HEK293 (cell line): ENCODE measurements around the gene IL17REL.
A peak's percentile ranks its signal among the peaks of the same experiment; 100 is the strongest.

Source experiments
- KLF7 ChIP-seq: fragments of 450-650 bp; formaldehyde crosslinking; IDR thresholded peaks from 2 replicates; pipeline ENCODE4 v1.5.1; 2016; ENCODE audit warnings: missing biosample characterization, missing genetic modification characterization, borderline replicate concordance
- KLF9 ChIP-seq: fragments of 450-650 bp; formaldehyde crosslinking; IDR thresholded peaks from 2 replicates; pipeline ENCODE4 v1.5.1; 2016; ENCODE audit warnings: missing biosample characterization, missing genetic modification characterization, low read depth
- PBX3 ChIP-seq: sonication (generic); formaldehyde crosslinking; IDR thresholded peaks from 2 replicates; pipeline ENCODE4 v1.8.1; 2022; ENCODE audit warnings: mild to moderate bottlenecking, moderate library complexity, missing genetic modification reagents
- SP2 ChIP-seq: fragments of 450-650 bp; formaldehyde crosslinking; IDR thresholded peaks from 2 replicates; pipeline ENCODE4 v1.5.1; 2016; ENCODE audit warnings: missing biosample characterization, missing genetic modification characterization
- WT1 ChIP-seq: fragments of 450-650 bp; formaldehyde crosslinking; IDR thresholded peaks from 2 replicates; pipeline ENCODE4 v1.5.1; 2016; ENCODE audit warnings: missing biosample characterization, missing genetic modification characterization
- ZBTB21 ChIP-seq: fragments of 450-650 bp; formaldehyde crosslinking; IDR thresholded peaks from 2 replicates; pipeline ENCODE4 v1.5.1; 2017; ENCODE audit warnings: missing biosample characterization, missing genetic modification characterization
- ZFHX2 ChIP-seq: fragments of 450-650 bp; formaldehyde crosslinking; conservative IDR thresholded peaks from 2 replicates; pipeline ENCODE4 v1.5.1; 2016; ENCODE audit warnings: missing biosample characterization, missing genetic modification characterization
- ZNF132 ChIP-seq: fragments of 450-650 bp; formaldehyde crosslinking; IDR thresholded peaks from 2 replicates; pipeline ENCODE4 v1.5.1; 2017; ENCODE audit warnings: missing biosample characterization, missing genetic modification characterization, borderline replicate concordance
- ZNF501 ChIP-seq: fragments of 450-650 bp; formaldehyde crosslinking; IDR thresholded peaks from 2 replicates; pipeline ENCODE4 v1.5.1; 2016; ENCODE audit warnings: missing biosample characterization, missing genetic modification characterization
- ZNF610 ChIP-seq: fragments of 450-650 bp; formaldehyde crosslinking; IDR thresholded peaks from 2 replicates; pipeline ENCODE4 v1.5.1; 2016; ENCODE audit warnings: missing biosample characterization, missing genetic modification characterization, borderline replicate concordance
- ZNF626 ChIP-seq: fragments of 450-650 bp; sonication (Bioruptor Pico); formaldehyde crosslinking; IDR thresholded peaks from 2 replicates; pipeline ENCODE4 v1.5.1; 2018; ENCODE audit warnings: missing biosample characterization, missing genetic modification characterization, inconsistent platforms
- ZNF629 ChIP-seq: fragments of 450-650 bp; formaldehyde crosslinking; IDR thresholded peaks from 2 replicates; pipeline ENCODE4 v1.5.1; 2017; ENCODE audit warnings: missing biosample characterization, missing genetic modification characterization
- ZNF670 ChIP-seq: fragments of 450-650 bp; formaldehyde crosslinking; IDR thresholded peaks from 2 replicates; pipeline ENCODE4 v1.5.1; 2016; ENCODE audit warnings: missing biosample characterization, missing genetic modification characterization, low read depth
- ZNF76 ChIP-seq: fragments of 450-650 bp; formaldehyde crosslinking; IDR thresholded peaks from 2 replicates; pipeline ENCODE4; 2016; ENCODE audit warnings: low read depth, missing biosample characterization, missing genetic modification characterization, borderline replicate concordance
- ZNF837 ChIP-seq: fragments of 450-650 bp; formaldehyde crosslinking; IDR thresholded peaks from 2 replicates; pipeline ENCODE4 v1.5.1; 2016; ENCODE audit warnings: missing biosample characterization, missing genetic modification characterization
- ZSCAN16 ChIP-seq: fragments of 450-650 bp; formaldehyde crosslinking; IDR thresholded peaks from 2 replicates; pipeline ENCODE4 v1.5.1; 2016; ENCODE audit warnings: missing biosample characterization, missing genetic modification characterization
- TF ChIP-seq, protein P1 (sequence below): fragments of 450-650 bp; formaldehyde crosslinking; IDR thresholded peaks from 2 replicates; pipeline ENCODE4 v1.5.1; 2017; ENCODE audit warnings: missing biosample characterization, missing genetic modification characterization
- TF ChIP-seq, protein P2 (sequence below): fragments of 450-650 bp; formaldehyde crosslinking; IDR thresholded peaks from 2 replicates; pipeline ENCODE4 v1.5.1; 2016; ENCODE audit warnings: missing biosample characterization, missing genetic modification characterization
- TF ChIP-seq, protein P3 (sequence below): fragments of 450-650 bp; formaldehyde crosslinking; IDR thresholded peaks from 2 replicates; pipeline ENCODE4 v1.5.1; 2016; ENCODE audit warnings: missing biosample characterization, missing genetic modification characterization
- TF ChIP-seq, protein P4 (sequence below): fragments of 450-650 bp; formaldehyde crosslinking; IDR thresholded peaks from 2 replicates; pipeline ENCODE4 v1.5.1; 2017; ENCODE audit warnings: missing biosample characterization, missing genetic modification characterization
- TF ChIP-seq, protein P5 (sequence below): fragments of 450-650 bp; formaldehyde crosslinking; IDR thresholded peaks from 2 replicates; pipeline ENCODE4 v1.5.1; 2016; ENCODE audit warnings: missing biosample characterization, missing genetic modification characterization
- TF ChIP-seq, protein P6 (sequence below): fragments of 450-650 bp; formaldehyde crosslinking; IDR thresholded peaks from 2 replicates; pipeline ENCODE4; 2016; ENCODE audit warnings: missing biosample characterization, missing genetic modification characterization

Gene IL17REL

GRCh38 chr22:49962012-49962750 lies 50.4 kb downstream of the IL17REL start (continued):
- TF ChIP-seq, protein P1, sequence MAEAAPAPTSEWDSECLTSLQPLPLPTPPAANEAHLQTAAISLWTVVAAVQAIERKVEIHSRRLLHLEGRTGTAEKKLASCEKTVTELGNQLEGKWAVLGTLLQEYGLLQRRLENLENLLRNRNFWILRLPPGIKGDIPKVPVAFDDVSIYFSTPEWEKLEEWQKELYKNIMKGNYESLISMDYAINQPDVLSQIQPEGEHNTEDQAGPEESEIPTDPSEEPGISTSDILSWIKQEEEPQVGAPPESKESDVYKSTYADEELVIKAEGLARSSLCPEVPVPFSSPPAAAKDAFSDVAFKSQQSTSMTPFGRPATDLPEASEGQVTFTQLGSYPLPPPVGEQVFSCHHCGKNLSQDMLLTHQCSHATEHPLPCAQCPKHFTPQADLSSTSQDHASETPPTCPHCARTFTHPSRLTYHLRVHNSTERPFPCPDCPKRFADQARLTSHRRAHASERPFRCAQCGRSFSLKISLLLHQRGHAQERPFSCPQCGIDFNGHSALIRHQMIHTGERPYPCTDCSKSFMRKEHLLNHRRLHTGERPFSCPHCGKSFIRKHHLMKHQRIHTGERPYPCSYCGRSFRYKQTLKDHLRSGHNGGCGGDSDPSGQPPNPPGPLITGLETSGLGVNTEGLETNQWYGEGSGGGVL (tag by site-specific recombination): peak; percentile 95
- peak; percentile 52; the same call in 1 of the 2 replicates for TF ChIP-seq ZNF610 (tag by site-specific recombination)
- TF ChIP-seq WT1 (tag by site-specific recombination): peak; percentile 61
- TF ChIP-seq KLF7: peak; percentile 41; the same call in 1 of the 2 replicates
- TF ChIP-seq ZNF132 (tag by site-specific recombination): no peak
- 0 out of 2 replicates have a peak, but pooled peaks have one; percentile 7 for TF ChIP-seq ZSCAN16 (tag by site-specific recombination)
- TF ChIP-seq ZNF629 (tag by site-specific recombination): peak; percentile 62
- peak; percentile 65; the same call in 1 of the 2 replicates for TF ChIP-seq KLF9
- TF ChIP-seq, protein P2, sequence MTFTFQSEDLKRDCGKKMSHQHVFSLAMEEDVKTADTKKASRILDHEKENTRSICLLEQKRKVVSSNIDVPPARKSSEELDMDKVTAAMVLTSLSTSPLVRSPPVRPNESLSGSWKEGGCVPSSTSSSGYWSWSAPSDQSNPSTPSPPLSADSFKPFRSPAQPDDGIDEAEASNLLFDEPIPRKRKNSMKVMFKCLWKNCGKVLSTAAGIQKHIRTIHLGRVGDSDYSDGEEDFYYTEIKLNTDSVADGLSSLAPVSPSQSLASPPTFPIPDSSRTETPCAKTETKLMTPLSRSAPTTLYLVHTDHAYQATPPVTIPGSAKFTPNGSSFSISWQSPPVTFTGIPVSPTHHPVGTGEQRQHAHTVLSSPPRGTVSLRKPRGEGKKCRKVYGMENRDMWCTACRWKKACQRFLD (tag by site-specific recombination): no peak
- TF ChIP-seq ZNF76 (tag by site-specific recombination): peak; percentile 26; the same call in 1 of the 2 replicates
- 0 out of 2 replicates have a peak, but pooled peaks have one; percentile 42 for TF ChIP-seq ZNF501 (tag by site-specific recombination)
- TF ChIP-seq, protein P3, sequence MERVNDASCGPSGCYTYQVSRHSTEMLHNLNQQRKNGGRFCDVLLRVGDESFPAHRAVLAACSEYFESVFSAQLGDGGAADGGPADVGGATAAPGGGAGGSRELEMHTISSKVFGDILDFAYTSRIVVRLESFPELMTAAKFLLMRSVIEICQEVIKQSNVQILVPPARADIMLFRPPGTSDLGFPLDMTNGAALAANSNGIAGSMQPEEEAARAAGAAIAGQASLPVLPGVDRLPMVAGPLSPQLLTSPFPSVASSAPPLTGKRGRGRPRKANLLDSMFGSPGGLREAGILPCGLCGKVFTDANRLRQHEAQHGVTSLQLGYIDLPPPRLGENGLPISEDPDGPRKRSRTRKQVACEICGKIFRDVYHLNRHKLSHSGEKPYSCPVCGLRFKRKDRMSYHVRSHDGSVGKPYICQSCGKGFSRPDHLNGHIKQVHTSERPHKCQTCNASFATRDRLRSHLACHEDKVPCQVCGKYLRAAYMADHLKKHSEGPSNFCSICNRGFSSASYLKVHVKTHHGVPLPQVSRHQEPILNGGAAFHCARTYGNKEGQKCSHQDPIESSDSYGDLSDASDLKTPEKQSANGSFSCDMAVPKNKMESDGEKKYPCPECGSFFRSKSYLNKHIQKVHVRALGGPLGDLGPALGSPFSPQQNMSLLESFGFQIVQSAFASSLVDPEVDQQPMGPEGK (tag by site-specific recombination): peak; percentile 18; the same call in 1 of the 2 replicates
- TF ChIP-seq, protein P4, sequence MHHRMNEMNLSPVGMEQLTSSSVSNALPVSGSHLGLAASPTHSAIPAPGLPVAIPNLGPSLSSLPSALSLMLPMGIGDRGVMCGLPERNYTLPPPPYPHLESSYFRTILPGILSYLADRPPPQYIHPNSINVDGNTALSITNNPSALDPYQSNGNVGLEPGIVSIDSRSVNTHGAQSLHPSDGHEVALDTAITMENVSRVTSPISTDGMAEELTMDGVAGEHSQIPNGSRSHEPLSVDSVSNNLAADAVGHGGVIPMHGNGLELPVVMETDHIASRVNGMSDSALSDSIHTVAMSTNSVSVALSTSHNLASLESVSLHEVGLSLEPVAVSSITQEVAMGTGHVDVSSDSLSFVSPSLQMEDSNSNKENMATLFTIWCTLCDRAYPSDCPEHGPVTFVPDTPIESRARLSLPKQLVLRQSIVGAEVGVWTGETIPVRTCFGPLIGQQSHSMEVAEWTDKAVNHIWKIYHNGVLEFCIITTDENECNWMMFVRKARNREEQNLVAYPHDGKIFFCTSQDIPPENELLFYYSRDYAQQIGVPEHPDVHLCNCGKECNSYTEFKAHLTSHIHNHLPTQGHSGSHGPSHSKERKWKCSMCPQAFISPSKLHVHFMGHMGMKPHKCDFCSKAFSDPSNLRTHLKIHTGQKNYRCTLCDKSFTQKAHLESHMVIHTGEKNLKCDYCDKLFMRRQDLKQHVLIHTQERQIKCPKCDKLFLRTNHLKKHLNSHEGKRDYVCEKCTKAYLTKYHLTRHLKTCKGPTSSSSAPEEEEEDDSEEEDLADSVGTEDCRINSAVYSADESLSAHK (tag by site-specific recombination): peak; percentile 31; the same call in 1 of the 2 replicates
- 0 out of 2 replicates have a peak, but pooled peaks have one; percentile 6 for TF ChIP-seq PBX3 (CRISPR knock-in tag)
- TF ChIP-seq ZFHX2 (tag by site-specific recombination): peak; percentile 98
- no peak for TF ChIP-seq ZNF670
- TF ChIP-seq, protein P5, sequence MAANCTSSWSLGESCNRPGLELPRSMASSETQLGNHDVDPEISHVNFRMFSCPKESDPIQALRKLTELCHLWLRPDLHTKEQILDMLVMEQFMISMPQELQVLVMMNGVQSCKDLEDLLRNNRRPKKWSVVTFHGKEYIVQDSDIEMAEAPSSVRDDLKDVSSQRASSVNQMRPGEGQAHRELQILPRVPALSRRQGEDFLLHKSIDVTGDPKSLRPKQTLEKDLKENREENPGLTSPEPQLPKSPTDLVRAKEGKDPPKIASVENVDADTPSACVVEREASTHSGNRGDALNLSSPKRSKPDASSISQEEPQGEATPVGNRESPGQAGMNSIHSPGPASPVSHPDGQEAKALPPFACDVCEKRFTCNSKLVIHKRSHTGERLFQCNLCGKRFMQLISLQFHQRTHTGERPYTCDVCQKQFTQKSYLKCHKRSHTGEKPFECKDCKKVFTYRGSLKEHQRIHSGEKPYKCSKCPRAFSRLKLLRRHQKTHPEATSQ (tag by site-specific recombination): 0 out of 2 replicates have a peak, but pooled peaks have one; percentile 6
- no peak for TF ChIP-seq ZNF626 (tag by site-specific recombination)
- 0 out of 2 replicates have a peak, but pooled peaks have one; percentile 3 for TF ChIP-seq ZNF837 (tag by site-specific recombination)
- TF ChIP-seq SP2 (tag by site-specific recombination): peak; percentile 71
- peak; percentile 18; the same call in 1 of the 2 replicates for TF ChIP-seq ZBTB21
- TF ChIP-seq, protein P6, sequence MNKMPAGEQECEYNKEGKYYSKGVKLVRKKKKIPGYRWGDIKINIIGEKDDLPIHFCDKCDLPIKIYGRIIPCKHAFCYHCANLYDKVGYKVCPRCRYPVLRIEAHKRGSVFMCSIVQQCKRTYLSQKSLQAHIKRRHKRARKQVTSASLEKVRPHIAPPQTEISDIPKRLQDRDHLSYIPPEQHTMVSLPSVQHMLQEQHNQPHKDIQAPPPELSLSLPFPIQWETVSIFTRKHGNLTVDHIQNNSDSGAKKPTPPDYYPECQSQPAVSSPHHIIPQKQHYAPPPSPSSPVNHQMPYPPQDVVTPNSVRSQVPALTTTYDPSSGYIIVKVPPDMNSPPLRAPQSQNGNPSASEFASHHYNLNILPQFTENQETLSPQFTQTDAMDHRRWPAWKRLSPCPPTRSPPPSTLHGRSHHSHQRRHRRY (tag by site-specific recombination): 0 out of 2 replicates have a peak, but pooled peaks have one; percentile 14
- TF ChIP-seq, all 188 proteins: peak for 44
